Measurements from ENCODE around the gene USP24.

DNA sequence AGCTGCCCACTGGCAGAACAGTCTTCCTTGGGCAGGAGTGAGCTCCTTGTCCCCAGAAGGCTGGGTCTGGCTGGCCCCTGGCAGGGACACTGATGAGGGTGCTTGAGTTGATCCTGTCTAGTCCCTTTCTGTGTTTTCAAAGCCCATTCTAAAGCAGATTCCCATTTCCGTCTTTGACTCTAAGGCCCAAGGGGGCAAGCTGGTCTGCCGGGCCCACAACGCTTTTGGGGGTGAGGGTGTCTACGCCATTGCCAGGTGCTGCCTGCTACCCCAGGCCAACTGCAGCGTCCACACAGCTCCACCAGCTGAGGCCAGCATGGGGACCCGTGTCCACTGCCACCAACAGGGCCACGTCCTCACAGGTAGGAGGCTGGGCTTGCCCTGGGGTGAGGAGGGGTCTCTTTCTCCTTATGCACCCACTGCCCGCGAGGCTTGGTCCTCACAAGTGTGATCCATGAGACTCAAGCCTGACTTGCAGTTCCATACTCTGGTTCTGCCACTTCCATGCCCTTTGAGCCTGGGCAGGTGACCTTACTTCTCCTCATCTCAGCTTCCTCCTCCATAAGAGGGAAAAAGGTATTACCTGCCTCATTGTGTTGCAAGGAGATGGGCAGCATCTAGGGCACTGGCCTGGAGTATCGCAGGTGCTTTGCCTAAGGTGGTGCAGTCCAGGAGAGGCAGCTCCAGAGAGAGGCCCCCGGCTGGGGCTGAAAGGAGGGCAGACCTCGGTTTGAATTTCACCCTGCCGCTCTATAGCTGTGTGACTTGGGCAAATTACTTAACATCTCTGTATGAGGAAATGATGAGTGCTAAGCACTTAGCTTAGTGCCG lies 155.6 kb downstream of the USP24 start:
- TF ChIP-seq, protein P1, sequence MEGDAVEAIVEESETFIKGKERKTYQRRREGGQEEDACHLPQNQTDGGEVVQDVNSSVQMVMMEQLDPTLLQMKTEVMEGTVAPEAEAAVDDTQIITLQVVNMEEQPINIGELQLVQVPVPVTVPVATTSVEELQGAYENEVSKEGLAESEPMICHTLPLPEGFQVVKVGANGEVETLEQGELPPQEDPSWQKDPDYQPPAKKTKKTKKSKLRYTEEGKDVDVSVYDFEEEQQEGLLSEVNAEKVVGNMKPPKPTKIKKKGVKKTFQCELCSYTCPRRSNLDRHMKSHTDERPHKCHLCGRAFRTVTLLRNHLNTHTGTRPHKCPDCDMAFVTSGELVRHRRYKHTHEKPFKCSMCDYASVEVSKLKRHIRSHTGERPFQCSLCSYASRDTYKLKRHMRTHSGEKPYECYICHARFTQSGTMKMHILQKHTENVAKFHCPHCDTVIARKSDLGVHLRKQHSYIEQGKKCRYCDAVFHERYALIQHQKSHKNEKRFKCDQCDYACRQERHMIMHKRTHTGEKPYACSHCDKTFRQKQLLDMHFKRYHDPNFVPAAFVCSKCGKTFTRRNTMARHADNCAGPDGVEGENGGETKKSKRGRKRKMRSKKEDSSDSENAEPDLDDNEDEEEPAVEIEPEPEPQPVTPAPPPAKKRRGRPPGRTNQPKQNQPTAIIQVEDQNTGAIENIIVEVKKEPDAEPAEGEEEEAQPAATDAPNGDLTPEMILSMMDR (IDR thresholded peaks at IDR 0.05): no peak
- TF ChIP-seq EZH2 (IDR thresholded peaks at IDR 0.05; ENCODE audit: borderline replicate concordance, insufficient read depth, low read depth, low read length, poor library complexity, severe bottlenecking): no peak

Data from B cell (primary cell).